ENCODE results near the gene RNF144A. TPM values are rescaled to one million over a fixed set of nuclear protein-coding genes. Genes with fewer than 3 reads are reported as not detected.

RNF144A gene
- total RNA-seq, 4 donors from 2014 or later: 9.1 to 16.5 (median 13.9) TPM

GRCh38 chr2:7015007-7015950 is 98.1 kb downstream of the RNF144A start:
- Histone ChIP-seq H3K4me3 (no peak overlapping the region), H3K36me3 (peaks cover 0 to 2% (median 0%) of the 10 kb centered on the region in 3 donors), H3K27ac (no peak overlapping the region), H3K27me3 (no peaks in the 10 kb centered on the region), H3K4me1 (peaks cover 0 to 5% (median 0%) of the 10 kb centered on the region in 4 donors), H3K9me3 (no peaks in the 10 kb centered on the region)
- TF ChIP-seq POLR2A (IDR thresholded peaks at IDR 0.05) (no peak), CTCF (IDR thresholded peaks at IDR 0.05) (no peak)
- DNase-seq: no peak

GRCh38 chr2:7016148-7016547 is 98.9 kb downstream of the RNF144A start:
- Histone ChIP-seq H3K9me3 (no peaks in the 10 kb centered on the region), H3K27ac (no peak overlapping the region), H3K27me3 (no peaks in the 10 kb centered on the region), H3K4me3 (no peak overlapping the region), H3K4me1 (peaks cover 0 to 5% (median 0%) of the 10 kb centered on the region in 4 donors), H3K36me3 (peaks cover 0 to 5% (median 0%) of the 10 kb centered on the region in 3 donors)
- no peak for DNase-seq
- TF ChIP-seq CTCF (IDR thresholded peaks at IDR 0.05) (no peak), POLR2A (IDR thresholded peaks at IDR 0.05) (no peak)

GRCh38 chr2:7016601-7017211 is 99.5 kb downstream of the RNF144A start:
- H3K4me3 ChIP-seq: no peak overlapping the region
- peaks cover 0 to 5% (median 0%) of the 10 kb centered on the region in 4 donors for H3K4me1 ChIP-seq
- no peak overlapping the region for H3K27ac ChIP-seq
- DNase-seq: no peak
- TF ChIP-seq CTCF (IDR thresholded peaks at IDR 0.05) (no peak), POLR2A (IDR thresholded peaks at IDR 0.05) (no peak)
- H3K27me3 ChIP-seq: no peaks in the 10 kb centered on the region
- H3K36me3 ChIP-seq: peaks cover 0 to 5% (median 0%) of the 10 kb centered on the region in 3 donors
- no peaks in the 10 kb centered on the region for H3K9me3 ChIP-seq

- H3K4me3 ChIP-seq: no peak overlapping the region
- no peaks in the 10 kb centered on the region for H3K9me3 ChIP-seq
- peaks cover 0 to 5% (median 0%) of the 10 kb centered on the region in 4 donors for H3K4me1 ChIP-seq
- no peak overlapping the region for H3K27ac ChIP-seq
- H3K27me3 ChIP-seq: no peaks in the 10 kb centered on the region
- peaks cover 0 to 5% (median 0%) of the 10 kb centered on the region in 3 donors for H3K36me3 ChIP-seq
- no peak for DNase-seq
- no peak for TF ChIP-seq POLR2A (IDR thresholded peaks at IDR 0.05)
- no peak for TF ChIP-seq CTCF (IDR thresholded peaks at IDR 0.05)
Measured at GRCh38 chr2:7017671-7018281, 100.6 kb downstream of the RNF144A start.

- no peaks in the 10 kb centered on the region for H3K9me3 ChIP-seq
- no peak for DNase-seq
- H3K4me1 ChIP-seq: peaks cover 0 to 5% (median 0%) of the 10 kb centered on the region in 4 donors
- H3K4me3 ChIP-seq: no peak overlapping the region
- no peak overlapping the region for H3K27ac ChIP-seq
- peaks cover 0 to 5% (median 0%) of the 10 kb centered on the region in 3 donors for H3K36me3 ChIP-seq
- no peaks in the 10 kb centered on the region for H3K27me3 ChIP-seq
- TF ChIP-seq POLR2A (IDR thresholded peaks at IDR 0.05): no peak
- TF ChIP-seq CTCF (IDR thresholded peaks at IDR 0.05): no peak
Measured at GRCh38 chr2:7018282-7018701, 101.1 kb downstream of the RNF144A start.

Data from Peyer's patch (tissue), 4 donors.